ENCODE results near the gene FAM227A. TPM values are rescaled to one million over a fixed set of nuclear protein-coding genes. Genes with fewer than 3 reads are reported as not detected.
A peak's percentile ranks its signal among the peaks of the same experiment; 100 is the strongest.

The FAM227A gene
- 1 to 10 TPM in 1 of 2 donors, under 1 TPM in 1; 0.37 to 1.2 TPM for total RNA-seq

- ATAC-seq (peak; percentile 85 to 89), DNase-seq (ENCODE audit: low spot score in 2 of 2) (peak; percentile 87 to 92)
- Mint-ChIP-seq H3K9me3 (no peaks in the 10 kb centered on the region), H3K27ac (peak within 1 kb of the TSS; percentile 98), H3K36me3 (no peaks in the 10 kb centered on the region)
Observed at GRCh38 chr22:38656256-38657044, at the start of gene FAM227A, which contains the start of gene CBY1. FAM227A (minus strand) TSS chr22:38656392; CDS start chr22:38650168, 6,224 bp downstream. CBY1 (plus strand) TSS chr22:38656638; CDS start chr22:38668055, 11,417 bp downstream.

GRCh38 chr22:38705235-38706100 is 49.3 kb upstream of the FAM227A start, which contains the start of gene GTPBP1:
GTPBP1 (plus strand) TSS chr22:38705944; CDS start chr22:38705956, 12 bp downstream.
- peak; percentile 96 to 98 for DNase-seq (ENCODE audit: low spot score in 2 of 2)
- no peaks in the 10 kb centered on the region for H3K9me3 Mint-ChIP-seq

GRCh38 chr22:38704654-38705234 is 48.6 kb upstream of the FAM227A start:
- no peaks in the 10 kb centered on the region for H3K9me3 Mint-ChIP-seq
- peaks cover 31 to 32% of the 10 kb centered on the region in 2 donors for H3K36me3 Mint-ChIP-seq
- ATAC-seq = no peak
- DNase-seq (ENCODE audit: low spot score in 2 of 2) = no peak
- H3K27ac Mint-ChIP-seq = peak overlapping the region; percentile 93 to 97

More at GRCh38 chr22:38705235-38706100, 49.3 kb upstream of the FAM227A start, which contains the start of gene GTPBP1:
- H3K27ac Mint-ChIP-seq = peak within 1 kb of the TSS; percentile 93 to 97
- ATAC-seq = peak; percentile 82 to 87
- H3K36me3 Mint-ChIP-seq = peaks cover 23 to 30% of the 10 kb centered on the region in 2 donors

GRCh38 chr22:38700789-38701628 is 44.8 kb upstream of the FAM227A start, which contains the start of gene JOSD1:
JOSD1 (minus strand) TSS chr22:38700943; CDS start chr22:38699987, 956 bp downstream.
- DNase-seq (ENCODE audit: low spot score in 2 of 2) (peak; percentile 98), ATAC-seq (peak; percentile 45 to 57)
- no peaks in the 10 kb centered on the region for H3K9me3 Mint-ChIP-seq
- peaks cover 37 to 38% of the 10 kb centered on the region in 2 donors for H3K36me3 Mint-ChIP-seq
- H3K27ac Mint-ChIP-seq = peak within 1 kb of the TSS; percentile 80 to 98

- no peaks in the 10 kb centered on the region for H3K9me3 Mint-ChIP-seq
Observed at GRCh38 chr22:38700270-38700788, 44.1 kb upstream of the FAM227A start.

GRCh38 chr22:38699784-38700183 is 43.6 kb upstream of the FAM227A start:
- DNase-seq (ENCODE audit: low spot score in 2 of 2) (no peak), ATAC-seq (no peak)
- peaks cover 38 to 43% of the 10 kb centered on the region in 2 donors for H3K36me3 Mint-ChIP-seq
- peak overlapping the region; percentile 80 to 97 for H3K27ac Mint-ChIP-seq
- no peaks in the 10 kb centered on the region for H3K9me3 Mint-ChIP-seq

More at GRCh38 chr22:38700270-38700788, 44.1 kb upstream of the FAM227A start:
- Mint-ChIP-seq H3K27ac (peak overlapping the region; percentile 80 to 97), H3K36me3 (peaks cover 37 to 38% of the 10 kb centered on the region in 2 donors)
- ATAC-seq = peak; percentile 20 to 35
- DNase-seq (ENCODE audit: low spot score in 2 of 2) = no peak

GRCh38 chr22:38699143-38699542 is 43.0 kb upstream of the FAM227A start:
- Mint-ChIP-seq H3K36me3 (peaks cover 38 to 46% of the 10 kb centered on the region in 2 donors), H3K9me3 (no peaks in the 10 kb centered on the region), H3K27ac (peak overlapping the region; percentile 80 to 97)
- ATAC-seq = no peak
- DNase-seq (ENCODE audit: low spot score in 2 of 2) = no peak

GRCh38 chr22:38698407-38699094 is 42.4 kb upstream of the FAM227A start:
- Mint-ChIP-seq H3K36me3 (peaks cover 38 to 48% of the 10 kb centered on the region in 2 donors), H3K9me3 (no peaks in the 10 kb centered on the region), H3K27ac (peak overlapping the region; percentile 80 to 97)
- no peak for DNase-seq (ENCODE audit: low spot score in 2 of 2)
- no peak for ATAC-seq

GRCh38 chr22:38697425-38698089 is 41.4 kb upstream of the FAM227A start:
- H3K36me3 Mint-ChIP-seq = peaks cover 38 to 55% of the 10 kb centered on the region in 2 donors
- DNase-seq (ENCODE audit: low spot score in 2 of 2) (no peak), ATAC-seq (no peak)

GRCh38 chr22:38696606-38697424 is 40.6 kb upstream of the FAM227A start:
- DNase-seq (ENCODE audit: low spot score in 2 of 2) (peak in 1 of 2 donors; percentile 33), ATAC-seq (peak; percentile 54 to 55)
- Mint-ChIP-seq H3K9me3 (no peaks in the 10 kb centered on the region), H3K36me3 (peaks cover 38 to 55% of the 10 kb centered on the region in 2 donors), H3K27ac (peak overlapping the region; percentile 80 to 87)

More at GRCh38 chr22:38697425-38698089, 41.4 kb upstream of the FAM227A start:
- peak overlapping the region; percentile 80 to 87 for H3K27ac Mint-ChIP-seq
- no peaks in the 10 kb centered on the region for H3K9me3 Mint-ChIP-seq

GRCh38 chr22:38694940-38695339 is 38.7 kb upstream of the FAM227A start:
- no peak for DNase-seq (ENCODE audit: low spot score in 2 of 2)
- Mint-ChIP-seq H3K27ac (peak overlapping the region; percentile 63 to 90), H3K36me3 (peaks cover 37 to 57% of the 10 kb centered on the region in 2 donors), H3K9me3 (no peaks in the 10 kb centered on the region)
- no peak for ATAC-seq

GRCh38 chr22:38694049-38694448 is 37.9 kb upstream of the FAM227A start:
- Mint-ChIP-seq H3K36me3 (peaks cover 31 to 48% of the 10 kb centered on the region in 2 donors), H3K9me3 (no peaks in the 10 kb centered on the region), H3K27ac (peak overlapping the region in 1 of 2 donors; percentile 63)
- DNase-seq (ENCODE audit: low spot score in 2 of 2) = no peak
- no peak for ATAC-seq

- H3K27ac Mint-ChIP-seq = no peak overlapping the region
- peaks cover 5 to 16% of the 10 kb centered on the region in 2 donors for H3K36me3 Mint-ChIP-seq
- no peaks in the 10 kb centered on the region for H3K9me3 Mint-ChIP-seq
- ATAC-seq (no peak), DNase-seq (ENCODE audit: low spot score in 2 of 2) (no peak)
Observed at GRCh38 chr22:38689651-38690050, 33.5 kb upstream of the FAM227A start.
